Gastroesophageal sphincter (tissue), 4 donors: Measurements from ENCODE around the gene MGLL. TPM values are rescaled to one million over a fixed set of nuclear protein-coding genes. Genes with fewer than 3 reads are reported as not detected.

Source experiments
- ATAC-seq: fragments of 150-250 bp; one replicate; pipeline ENCODE4 v1.9.1; 2016; ENCODE audit warnings: mild to moderate bottlenecking, moderate library complexity
- H3K27ac ChIP-seq, 4 donors: fragments of 200-600 bp; sonication (generic) in 3 of 4; 1 replicate in 3 of 4; 2 replicates in 1 of 4; pipeline ENCODE4 v1.5.1; 2016 to 2019
- H3K27me3 ChIP-seq: fragments of 200-600 bp; sonication (generic); one replicate; pipeline ENCODE4 v1.5.1; 2019
- H3K36me3 ChIP-seq, 2 donors: fragments of 200-600 bp; sonication (generic); one replicate each; pipeline ENCODE4 v1.5.1; 2019; ENCODE audit warnings: control low read depth in 1 of 2
- H3K4me1 ChIP-seq, 3 donors: fragments of 200-600 bp; sonication (generic); 1 replicate in 2 of 3; 2 replicates in 1 of 3; pipeline ENCODE4 v1.5.1; 2016 to 2019; ENCODE audit warnings: control low read depth in 2 of 3
- H3K4me3 ChIP-seq, 2 donors: fragments of 200-600 bp; sonication (generic); one replicate each; pipeline ENCODE4 v1.5.1; 2019; ENCODE audit warnings: mild to moderate bottlenecking in 1 of 2, moderate library complexity in 1 of 2
- H3K9me3 ChIP-seq, 3 donors: fragments of 200-600 bp; sonication (generic); one replicate each; pipeline ENCODE4 v1.5.1; 2017 to 2019; ENCODE audit warnings: control low read depth in 2 of 3
- CTCF ChIP-seq, 4 experiments: fragments of 200-600 bp in 2 of 4; fragments of 450-650 bp in 2 of 4; sonication (generic) in 1 of 4; IDR thresholded peaks; one replicate each; pipeline ENCODE4 v1.5.1; 2017 to 2019; ENCODE audit warnings: antibody characterized with exemption in 4 of 4, mild to moderate bottlenecking in 2 of 4, moderate library complexity in 2 of 4
- EP300 ChIP-seq: sonication (generic); formaldehyde crosslinking; IDR thresholded peaks from one replicate; pipeline ENCODE4 v1.6.1; 2017; ENCODE audit warnings: antibody characterized with exemption, mild to moderate bottlenecking
- POLR2A ChIP-seq, 2 donors: fragments of 450-650 bp; IDR thresholded peaks; one replicate each; pipeline ENCODE4 v1.6.1; 2017; ENCODE audit warnings: antibody characterized with exemption in 2 of 2, mild to moderate bottlenecking in 2 of 2, moderate library complexity in 1 of 2
- POLR2AphosphoS5 ChIP-seq: sonication (generic); formaldehyde crosslinking; IDR thresholded peaks from one replicate; pipeline ENCODE4 v1.6.1; 2017; ENCODE audit warnings: antibody characterized with exemption
- WGBS, 2 donors: methylation state at CpG; one replicate each; pipeline ENCODE4 v1.1.5; 2018; ENCODE audit warnings: low coverage in 1 of 2; 5-methylcytosine and 5-hydroxymethylcytosine counted together
- total RNA-seq, 4 donors: library from RNA; depleted of rRNA; stranded (reverse); fragments of >200 nt; gene quantifications; one replicate each; pipeline ENCODE4 v1.1.0, GENCODE V29; 2016

The MGLL gene
- total RNA-seq, 4 donors from 2014 or later, result 39.2 to 171 (median 55.8) TPM

- WGBS, 2 donors, result 50 to 77% methylated on average over 2 to 3 of the region's 8 CpGs
- TF ChIP-seq EP300, result no peak
- no peak for TF ChIP-seq CTCF (IDR thresholded peaks at IDR 0.05)
- no peak for TF ChIP-seq POLR2A (IDR thresholded peaks at IDR 0.05)
- no peak for TF ChIP-seq POLR2AphosphoS5
- Histone ChIP-seq H3K9me3 (no peaks in the 10 kb centered on the region), H3K36me3 (no peaks in the 10 kb centered on the region), H3K4me3 (no peak overlapping the region), H3K27ac (no peak overlapping the region), H3K4me1 (no peaks in the 10 kb centered on the region), H3K27me3 (peaks cover 11% of the 10 kb centered on the region)
- no peak for ATAC-seq
These were observed 18.4 kb upstream of the MGLL start for GRCh38 chr3:127840671-127841070.

- Histone ChIP-seq H3K27me3 (peaks cover 11% of the 10 kb centered on the region), H3K4me1 (no peaks in the 10 kb centered on the region), H3K4me3 (no peak overlapping the region), H3K9me3 (no peaks in the 10 kb centered on the region), H3K36me3 (no peaks in the 10 kb centered on the region), H3K27ac (no peak overlapping the region)
- WGBS, 2 donors, result 85 to 89% methylated on average over 3 to 5 of the region's 5 CpGs
- TF ChIP-seq CTCF (IDR thresholded peaks at IDR 0.05) (no peak), POLR2AphosphoS5 (no peak), POLR2A (IDR thresholded peaks at IDR 0.05) (no peak), EP300 (no peak)
- no peak for ATAC-seq
These were observed 16.8 kb upstream of the MGLL start for GRCh38 chr3:127839099-127839498.

- peaks cover 11% of the 10 kb centered on the region for H3K27me3 ChIP-seq
- no peaks in the 10 kb centered on the region for H3K36me3 ChIP-seq
- peak; percentile 34 for ATAC-seq
- no peaks in the 10 kb centered on the region for H3K4me1 ChIP-seq
- H3K9me3 ChIP-seq, result no peaks in the 10 kb centered on the region
- no peak for TF ChIP-seq POLR2AphosphoS5
- no peak for TF ChIP-seq CTCF (IDR thresholded peaks at IDR 0.05)
- no peak for TF ChIP-seq EP300
- TF ChIP-seq POLR2A (IDR thresholded peaks at IDR 0.05), result no peak
- WGBS, 2 donors, result 93 to 96% methylated on average over 4 to 6 of the region's 8 CpGs
- H3K4me3 ChIP-seq, result no peak overlapping the region
- H3K27ac ChIP-seq, result no peak overlapping the region
These were observed 13.9 kb upstream of the MGLL start for GRCh38 chr3:127835993-127836882.

- 88 to 93% methylated on average over 2 to 4 of the region's 4 CpGs for WGBS, 2 donors
- no peaks in the 10 kb centered on the region for H3K4me1 ChIP-seq
- H3K27ac ChIP-seq, result no peak overlapping the region
- peaks cover 9% of the 10 kb centered on the region for H3K27me3 ChIP-seq
- H3K4me3 ChIP-seq, result no peak overlapping the region
- no peak for TF ChIP-seq POLR2AphosphoS5
- no peak for TF ChIP-seq POLR2A (IDR thresholded peaks at IDR 0.05)
- no peak for TF ChIP-seq EP300
- TF ChIP-seq CTCF (IDR thresholded peaks at IDR 0.05), result no peak
- H3K36me3 ChIP-seq, result no peaks in the 10 kb centered on the region
- no peak for ATAC-seq
- peaks cover 0 to 8% (median 0%) of the 10 kb centered on the region in 3 donors for H3K9me3 ChIP-seq
These were observed 12.5 kb upstream of the MGLL start for GRCh38 chr3:127834771-127835170.
